ENCODE results near the gene AURKAIP1.

AURKAIP1 gene

GRCh38 chr1:1359664-1360468 is 15.1 kb downstream of the AURKAIP1 start:
- Mint-ChIP-seq H3K36me3 (ENCODE audit: low read depth) (no peaks in the 10 kb centered on the region), H3K9me3 (no peaks in the 10 kb centered on the region), H3K4me1 (peaks cover 50% of the 10 kb centered on the region), H3K27me3 (ENCODE audit: low read depth, poor library complexity) (peaks cover 6% of the 10 kb centered on the region), H3K27ac (peak overlapping the region; percentile 99), H3K4me3 (peak overlapping the region; percentile 65)
- TF ChIP-seq, protein P1, sequence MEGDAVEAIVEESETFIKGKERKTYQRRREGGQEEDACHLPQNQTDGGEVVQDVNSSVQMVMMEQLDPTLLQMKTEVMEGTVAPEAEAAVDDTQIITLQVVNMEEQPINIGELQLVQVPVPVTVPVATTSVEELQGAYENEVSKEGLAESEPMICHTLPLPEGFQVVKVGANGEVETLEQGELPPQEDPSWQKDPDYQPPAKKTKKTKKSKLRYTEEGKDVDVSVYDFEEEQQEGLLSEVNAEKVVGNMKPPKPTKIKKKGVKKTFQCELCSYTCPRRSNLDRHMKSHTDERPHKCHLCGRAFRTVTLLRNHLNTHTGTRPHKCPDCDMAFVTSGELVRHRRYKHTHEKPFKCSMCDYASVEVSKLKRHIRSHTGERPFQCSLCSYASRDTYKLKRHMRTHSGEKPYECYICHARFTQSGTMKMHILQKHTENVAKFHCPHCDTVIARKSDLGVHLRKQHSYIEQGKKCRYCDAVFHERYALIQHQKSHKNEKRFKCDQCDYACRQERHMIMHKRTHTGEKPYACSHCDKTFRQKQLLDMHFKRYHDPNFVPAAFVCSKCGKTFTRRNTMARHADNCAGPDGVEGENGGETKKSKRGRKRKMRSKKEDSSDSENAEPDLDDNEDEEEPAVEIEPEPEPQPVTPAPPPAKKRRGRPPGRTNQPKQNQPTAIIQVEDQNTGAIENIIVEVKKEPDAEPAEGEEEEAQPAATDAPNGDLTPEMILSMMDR (IDR thresholded peaks at IDR 0.05) = no peak
- DNase-seq = peak; percentile 56

- Mint-ChIP-seq H3K27me3 (ENCODE audit: low read depth, poor library complexity) (peaks cover 6% of the 10 kb centered on the region), H3K9me3 (no peaks in the 10 kb centered on the region), H3K36me3 (ENCODE audit: low read depth) (no peaks in the 10 kb centered on the region), H3K27ac (peak overlapping the region; percentile 99), H3K4me3 (peak overlapping the region; percentile 61), H3K4me1 (peaks cover 52% of the 10 kb centered on the region)
- no peak for DNase-seq
- TF ChIP-seq, protein P1 (IDR thresholded peaks at IDR 0.05) = no peak
These were observed 15.7 kb downstream of the AURKAIP1 start for GRCh38 chr1:1359308-1359663.

GRCh38 chr1:1358433-1359271 is 16.4 kb downstream of the AURKAIP1 start, which contains the start of gene MXRA8:
TSS of gene MXRA8 (minus strand) at chr1:1358555. CDS start at chr1:1358504, 51 bp downstream.
- peak within 1 kb of the TSS; percentile 86 for H3K4me3 Mint-ChIP-seq
- H3K36me3 Mint-ChIP-seq (ENCODE audit: low read depth) = no peaks in the 10 kb centered on the region
- H3K27me3 Mint-ChIP-seq (ENCODE audit: low read depth, poor library complexity) = peaks cover 5% of the 10 kb centered on the region
- TF ChIP-seq, protein P1 (IDR thresholded peaks at IDR 0.05) = no peak
- H3K9me3 Mint-ChIP-seq = no peaks in the 10 kb centered on the region
- peak; percentile 63 for DNase-seq
- peaks cover 59% of the 10 kb centered on the region for H3K4me1 Mint-ChIP-seq
- peak within 1 kb of the TSS; percentile 99 for H3K27ac Mint-ChIP-seq

GRCh38 chr1:1357871-1358432 is 17.1 kb downstream of the AURKAIP1 start:
- Mint-ChIP-seq H3K27ac (peak overlapping the region; percentile 97), H3K9me3 (no peaks in the 10 kb centered on the region), H3K36me3 (ENCODE audit: low read depth) (no peaks in the 10 kb centered on the region), H3K27me3 (ENCODE audit: low read depth, poor library complexity) (peaks cover 2% of the 10 kb centered on the region), H3K4me1 (peaks cover 66% of the 10 kb centered on the region), H3K4me3 (peak overlapping the region; percentile 86)
- peak; percentile 49 for DNase-seq
- TF ChIP-seq, protein P1 (IDR thresholded peaks at IDR 0.05) = no peak

DNA sequence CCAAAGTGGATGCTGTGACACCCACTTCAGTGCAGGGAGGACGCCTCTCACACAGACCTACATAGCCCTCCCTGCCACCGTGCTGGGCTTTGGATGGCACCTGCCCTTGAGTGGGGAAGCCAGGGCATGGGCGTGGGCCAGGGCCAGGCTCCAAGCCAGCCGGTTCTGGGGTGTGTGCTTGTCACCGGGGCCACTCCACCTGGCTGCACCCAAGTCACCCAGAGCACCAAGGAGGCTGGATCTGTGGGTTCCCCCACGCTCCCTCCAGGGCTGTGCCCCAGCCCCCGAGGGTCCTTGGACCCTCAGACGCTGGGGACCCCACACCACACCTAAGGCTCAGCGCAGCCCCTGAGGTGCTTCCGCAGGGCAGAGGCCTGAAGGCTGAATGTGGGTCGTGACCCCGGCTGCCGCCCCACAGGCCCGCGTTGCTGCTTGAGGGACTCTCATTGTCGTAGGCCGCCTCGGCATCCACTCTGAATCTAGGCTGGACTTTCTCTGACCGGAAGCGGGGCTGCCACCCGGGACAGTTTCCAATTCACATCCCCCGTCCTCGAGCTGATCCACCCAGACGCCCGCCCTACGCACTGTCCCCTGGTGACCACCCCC is 18.1 kb downstream of the AURKAIP1 start:
- DNase-seq = peak; percentile 33
- Mint-ChIP-seq H3K9me3 (no peaks in the 10 kb centered on the region), H3K4me1 (peaks cover 71% of the 10 kb centered on the region), H3K36me3 (ENCODE audit: low read depth) (no peaks in the 10 kb centered on the region), H3K4me3 (peak overlapping the region; percentile 86), H3K27me3 (ENCODE audit: low read depth, poor library complexity) (peaks cover 5% of the 10 kb centered on the region), H3K27ac (peak overlapping the region; percentile 97)
- TF ChIP-seq, protein P1 (IDR thresholded peaks at IDR 0.05) = no peak
